NCI-H1105 treated with DMSO at 0.1 percent for 48 hours (cell line): ENCODE measurements around the gene DNAJC30.

Experiments used
- DNase-seq: peaks from one replicate; lab custom pipeline; 2025; lab: John Stamatoyannopoulos, UW

The DNAJC30 gene

GRCh38 chr7:73707045-73707631 lies 23.9 kb upstream of the DNAJC30 start:
- peak; percentile 46 for DNase-seq

DNA sequence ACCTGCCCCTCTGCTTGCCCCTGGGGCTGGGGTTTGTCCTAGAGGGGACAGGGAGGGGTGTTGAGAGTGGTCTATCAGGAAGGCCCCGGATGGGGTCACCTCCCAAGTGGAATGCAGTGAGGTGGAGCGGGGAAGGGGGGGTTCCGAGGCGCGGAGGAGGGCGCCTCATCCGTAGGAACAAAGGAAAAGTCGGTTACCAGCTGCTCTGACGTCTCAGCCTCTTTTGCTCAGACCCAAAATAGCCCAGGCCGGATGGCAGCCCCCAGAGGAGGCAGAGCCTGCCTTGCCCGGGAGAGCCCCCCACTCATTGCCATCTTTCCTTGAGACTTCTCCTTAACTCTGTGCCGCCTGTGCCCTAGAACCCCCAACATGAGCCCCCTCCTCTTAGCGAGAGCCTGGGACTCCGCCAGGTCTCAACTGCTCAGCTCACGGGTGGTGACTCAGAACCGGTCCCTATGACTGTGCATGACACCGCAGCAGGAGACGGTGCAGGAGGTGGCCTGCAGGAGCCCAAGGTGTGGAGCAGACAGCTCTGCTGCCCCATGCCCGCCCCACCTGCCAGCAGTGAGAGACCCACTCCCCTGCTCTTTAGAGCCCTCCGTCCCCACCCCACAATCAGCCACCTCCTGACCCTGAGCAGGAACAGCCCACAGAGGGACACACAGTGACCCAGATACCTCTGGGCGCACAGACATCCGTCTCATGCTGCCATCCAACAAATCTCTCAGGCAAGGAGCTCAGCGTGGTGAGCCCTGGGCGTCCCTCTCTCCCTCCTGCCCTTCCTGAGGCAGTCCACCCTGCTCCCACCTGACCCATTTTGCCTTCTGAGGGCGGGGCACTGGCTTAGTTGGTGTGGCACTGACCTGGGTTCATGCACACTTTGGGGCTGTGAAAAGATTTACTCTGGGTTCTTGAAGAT lies 23.1 kb upstream of the DNAJC30 start:
- no peak for DNase-seq

- no peak for DNase-seq
Measured at GRCh38 chr7:73705551-73705920, 22.3 kb upstream of the DNAJC30 start.

DNA sequence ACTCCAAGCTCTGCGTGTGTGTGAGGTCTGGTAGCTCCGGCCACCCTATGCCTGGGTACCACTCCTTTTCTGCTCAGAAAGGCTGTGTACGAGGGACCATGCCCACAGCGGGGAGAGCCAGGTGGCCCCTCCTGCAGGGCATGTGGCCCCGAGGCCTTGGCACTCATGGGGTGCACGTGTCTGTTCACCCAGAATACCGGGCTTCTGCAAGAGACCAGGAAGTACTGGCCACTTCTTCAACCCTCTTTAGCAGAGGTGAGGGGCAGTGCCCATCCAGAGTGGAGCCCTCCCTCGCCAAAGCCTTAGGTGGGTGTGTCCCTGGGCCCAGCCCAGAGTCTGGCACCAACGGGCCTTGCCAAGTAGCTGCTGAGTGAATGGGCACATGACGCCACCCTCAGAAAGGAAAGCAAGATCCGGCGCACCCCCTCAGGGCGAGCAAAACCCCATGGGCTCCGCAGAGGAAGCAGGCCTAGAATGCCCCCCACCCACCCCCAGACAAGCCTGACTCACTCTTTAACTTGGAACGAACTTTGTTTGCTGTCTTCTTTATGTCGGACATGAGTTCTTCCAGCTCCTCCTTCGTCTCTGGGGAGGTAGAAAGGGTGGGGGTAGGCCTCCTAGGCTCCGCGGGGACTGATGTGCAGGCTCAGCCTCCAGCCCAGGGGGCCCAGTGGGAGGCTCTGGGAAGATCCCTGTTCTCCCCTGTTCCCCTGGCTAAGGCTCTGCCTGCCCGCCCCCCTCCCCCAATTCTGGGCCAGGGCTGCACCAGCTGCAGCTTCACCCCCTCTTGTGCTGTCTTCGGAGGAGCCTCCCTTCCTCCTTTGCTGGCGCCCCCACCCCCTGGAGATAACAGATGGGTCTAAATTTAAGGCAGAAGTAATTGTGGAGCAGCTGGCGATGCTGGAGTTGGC lies 21.6 kb upstream of the DNAJC30 start:
- DNase-seq, result no peak

GRCh38 chr7:73703757-73704639 lies 20.7 kb upstream of the DNAJC30 start:
- DNase-seq, result no peak

DNA sequence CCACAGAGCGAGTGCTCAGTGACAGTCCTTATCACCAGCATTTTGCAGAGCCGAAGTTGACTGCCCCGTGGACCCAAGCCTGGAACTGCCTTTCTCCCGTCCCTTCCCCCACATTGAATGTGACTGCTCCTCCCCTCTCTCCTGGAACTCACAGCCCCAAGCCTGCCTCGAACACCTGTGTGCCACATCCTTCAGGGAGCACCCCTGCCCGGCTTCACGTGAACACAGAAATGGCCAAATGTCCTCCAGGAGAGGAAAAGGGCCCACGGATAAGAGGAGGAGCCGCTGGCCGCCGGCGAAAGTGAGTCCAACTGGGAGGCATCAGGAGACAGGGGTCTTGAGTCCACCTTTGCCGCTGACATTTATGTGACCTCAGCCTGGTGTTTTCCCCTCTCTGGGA lies 20.0 kb upstream of the DNAJC30 start:
- DNase-seq, result no peak

GRCh38 chr7:73702665-73703064 lies 19.4 kb upstream of the DNAJC30 start:
- DNase-seq, result no peak

GRCh38 chr7:73702226-73702625 lies 19.0 kb upstream of the DNAJC30 start:
- DNase-seq, result no peak

GRCh38 chr7:73701357-73701995 lies 18.2 kb upstream of the DNAJC30 start:
- DNase-seq, result no peak

GRCh38 chr7:73700581-73701134 lies 17.4 kb upstream of the DNAJC30 start:
- DNase-seq, result no peak

DNA sequence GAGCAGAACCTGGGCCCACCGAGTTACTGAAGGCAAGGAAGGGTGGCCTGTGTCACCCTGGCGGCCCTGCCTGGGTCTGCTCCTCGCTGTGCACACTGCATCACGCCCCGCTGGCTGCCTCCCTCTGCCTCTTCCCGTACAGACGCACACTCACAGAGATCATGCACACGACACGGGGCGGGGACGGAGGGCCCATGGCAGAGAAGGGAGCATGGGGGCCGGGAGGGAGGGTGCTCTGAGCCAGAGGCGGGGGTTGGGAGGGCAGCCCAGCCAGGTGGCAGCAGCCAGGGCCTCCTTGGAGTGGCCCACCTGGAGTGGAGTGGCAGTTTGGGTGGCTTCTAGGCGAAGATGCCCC lies 16.8 kb upstream of the DNAJC30 start:
- DNase-seq, result no peak

- DNase-seq, result no peak
Measured at GRCh38 chr7:73699370-73700068, 16.3 kb upstream of the DNAJC30 start.

DNA sequence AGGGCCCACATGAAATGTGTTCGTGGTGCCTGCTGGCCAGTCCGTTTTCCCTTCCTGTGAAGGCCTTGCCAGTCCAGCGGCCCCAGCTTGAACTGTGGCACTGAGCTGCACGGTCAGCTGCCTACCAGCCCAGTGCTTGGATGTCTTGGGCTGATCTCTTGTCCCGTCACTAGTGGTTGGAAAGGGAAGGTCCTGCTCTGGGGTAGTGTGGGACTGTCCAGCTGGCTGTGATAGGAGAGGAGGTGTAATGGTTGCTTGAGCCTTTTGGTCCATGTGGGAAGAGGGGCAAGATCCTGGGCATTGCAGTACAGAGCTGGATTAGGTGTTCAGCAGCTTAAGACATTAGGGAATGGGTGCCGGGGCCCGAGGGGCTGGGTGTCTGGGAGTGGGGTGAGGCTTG lies 15.2 kb upstream of the DNAJC30 start:
- DNase-seq, result no peak

DNA sequence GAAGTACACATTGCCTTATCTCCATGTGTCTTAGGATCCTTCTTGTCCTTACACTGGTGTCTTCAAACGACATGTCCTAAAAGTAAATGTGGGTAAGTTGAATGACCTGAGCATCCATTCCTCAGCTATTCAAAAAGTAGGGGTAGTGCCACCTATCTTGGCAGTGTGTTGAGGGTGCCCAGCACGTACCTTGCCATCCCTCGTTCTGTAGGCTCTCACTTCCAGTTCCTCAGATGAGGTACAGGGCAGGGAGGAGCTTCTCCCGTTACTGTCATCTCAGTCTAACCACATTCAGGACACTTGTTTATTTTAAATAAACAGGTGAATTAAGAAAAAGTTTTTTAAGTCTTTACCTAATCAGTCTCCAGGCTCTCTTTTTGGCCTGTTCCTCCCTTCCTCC lies 13.1 kb upstream of the DNAJC30 start:
- no peak for DNase-seq

DNA sequence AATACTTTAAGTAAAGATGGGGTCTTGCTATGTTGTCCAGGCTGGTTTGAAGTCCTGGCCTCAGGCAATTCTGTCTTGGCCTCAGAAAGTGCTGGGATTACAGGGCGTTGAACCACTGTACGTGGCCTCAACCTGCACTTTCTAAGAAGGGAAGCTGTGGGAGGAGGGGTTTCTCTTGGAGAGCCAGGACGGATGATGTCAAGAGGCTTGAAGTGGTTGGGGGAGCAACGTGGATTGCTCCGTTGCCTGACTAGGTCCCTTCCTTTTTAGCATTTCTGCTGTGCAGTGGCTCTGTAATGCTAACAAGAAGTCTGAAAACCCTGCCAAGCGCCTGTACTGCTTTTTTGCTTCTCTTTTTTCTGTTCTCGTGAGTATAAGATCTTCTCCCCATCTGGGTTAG lies 7.4 kb upstream of the DNAJC30 start:
- DNase-seq, result no peak

- no peak for DNase-seq
Measured at GRCh38 chr7:73688288-73688687, 5.0 kb upstream of the DNAJC30 start.

DNA sequence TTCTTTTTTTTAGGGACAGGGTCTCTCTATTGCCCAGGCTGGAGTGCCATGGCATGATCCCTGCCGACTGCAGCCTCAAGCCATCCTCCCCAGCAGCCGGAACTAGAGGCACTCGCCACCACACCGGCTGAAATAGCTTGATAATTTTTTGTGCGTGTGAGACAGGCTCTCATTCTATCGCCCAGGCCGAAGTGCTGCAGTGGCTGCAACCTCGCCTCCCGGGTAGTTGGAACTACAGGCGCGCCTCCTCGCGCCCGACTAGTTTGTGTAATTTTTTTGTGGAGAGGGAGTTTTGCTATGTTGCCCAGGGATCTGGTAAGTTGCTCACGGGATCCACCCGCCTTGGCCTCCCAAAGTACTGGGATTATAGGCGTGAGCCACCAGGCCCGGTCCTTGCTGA lies 2.1 kb upstream of the DNAJC30 start:
- no peak for DNase-seq

DNA sequence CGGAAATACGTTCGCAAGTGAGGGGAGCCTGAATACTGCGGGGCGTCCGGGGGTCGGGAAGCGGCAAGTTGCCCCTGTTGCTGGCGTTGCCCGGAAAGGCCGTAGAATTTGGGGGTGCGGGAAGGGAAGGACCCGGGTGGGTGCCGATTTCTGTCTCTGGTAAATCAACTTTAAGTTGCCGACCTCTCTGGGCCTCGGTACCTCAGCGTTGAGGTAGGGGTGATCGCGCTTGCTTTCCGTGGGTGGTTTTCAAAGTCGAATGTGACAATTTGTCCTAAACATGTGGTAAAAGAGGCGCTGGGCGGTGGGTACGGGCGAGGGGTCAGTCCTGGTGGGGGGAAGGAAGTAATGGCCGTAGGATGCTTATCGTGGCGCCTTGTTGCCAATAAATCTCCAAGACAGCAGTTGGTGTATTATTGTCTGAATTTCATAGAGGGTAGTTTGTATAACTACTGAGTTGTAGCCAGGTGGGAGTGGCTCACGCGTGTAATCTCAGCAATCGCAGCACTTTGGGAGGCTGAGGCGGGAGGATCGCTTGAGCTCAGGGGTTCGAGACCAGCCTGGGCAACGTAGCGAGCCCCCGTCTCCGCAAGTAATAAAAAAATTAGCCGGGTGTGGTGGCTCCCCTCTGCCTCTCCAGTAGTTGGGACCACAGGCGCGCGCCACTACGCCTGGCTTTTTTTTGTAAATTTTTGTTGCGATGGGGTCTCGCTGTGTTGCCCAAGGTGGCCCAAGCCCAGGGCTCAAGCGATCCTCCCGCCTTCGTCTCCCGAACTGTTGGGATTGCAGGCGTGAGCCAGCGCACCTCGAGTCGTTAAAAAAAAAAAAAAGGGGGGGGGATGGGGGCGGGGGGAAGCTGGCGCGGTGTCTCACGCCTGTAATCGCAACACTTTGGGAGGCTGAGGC lies 788 bp upstream of the DNAJC30 start:
- DNase-seq, result peak; percentile 11

GRCh38 chr7:73682745-73683055 lies 553 bp downstream of the DNAJC30 start:
- DNase-seq, result no peak
